HG03571 (cell line): ENCODE data around the gene TSPAN3.

ENCODE experiments used
- ATAC-seq: cut with Tn5 transposase; IDR thresholded peaks from one replicate; pipeline ENCODE4 v1.9.1; 2021; ENCODE audit not compliant: unreplicated experiment

The TSPAN3 gene

GRCh38 chr15:77070495-77071304 is at the start of gene TSPAN3:
Gene TSPAN3, minus strand, starts transcription at chr15:77071109. Its CDS starts 155 bp downstream, at chr15:77070954.
- peak; percentile 88 for ATAC-seq

- ATAC-seq = no peak
Observed at GRCh38 chr15:77120576-77120975, 49.7 kb upstream of the TSPAN3 start.

- no peak for ATAC-seq
Observed at GRCh38 chr15:77119446-77119845, 48.5 kb upstream of the TSPAN3 start.

- no peak for ATAC-seq
Observed at GRCh38 chr15:77118882-77119321, 48.0 kb upstream of the TSPAN3 start.

GRCh38 chr15:77115179-77115578 is 44.3 kb upstream of the TSPAN3 start:
- no peak for ATAC-seq

- ATAC-seq = no peak
Observed at GRCh38 chr15:77112838-77113504, 42.1 kb upstream of the TSPAN3 start.

GRCh38 chr15:77111789-77112188 is 40.9 kb upstream of the TSPAN3 start:
- no peak for ATAC-seq

- ATAC-seq = no peak
Observed at GRCh38 chr15:77107531-77108355, 36.8 kb upstream of the TSPAN3 start.

- no peak for ATAC-seq
Observed at GRCh38 chr15:77107068-77107467, 36.2 kb upstream of the TSPAN3 start.

- no peak for ATAC-seq
Observed at GRCh38 chr15:77104155-77104554, 33.2 kb upstream of the TSPAN3 start.

GRCh38 chr15:77099741-77100463 is 29.0 kb upstream of the TSPAN3 start:
- ATAC-seq = no peak

GRCh38 chr15:77098572-77098971 is 27.7 kb upstream of the TSPAN3 start:
- no peak for ATAC-seq

GRCh38 chr15:77097921-77098320 is 27.0 kb upstream of the TSPAN3 start:
- no peak for ATAC-seq

GRCh38 chr15:77097248-77097721 is 26.4 kb upstream of the TSPAN3 start:
- ATAC-seq = no peak

GRCh38 chr15:77096541-77096940 is 25.6 kb upstream of the TSPAN3 start:
- ATAC-seq = no peak

GRCh38 chr15:77096138-77096537 is 25.2 kb upstream of the TSPAN3 start:
- no peak for ATAC-seq

- no peak for ATAC-seq
Observed at GRCh38 chr15:77094397-77095030, 23.6 kb upstream of the TSPAN3 start.

- no peak for ATAC-seq
Observed at GRCh38 chr15:77093436-77093835, 22.5 kb upstream of the TSPAN3 start.

GRCh38 chr15:77091097-77091496 is 20.2 kb upstream of the TSPAN3 start:
- ATAC-seq = no peak

- no peak for ATAC-seq
Observed at GRCh38 chr15:77087213-77087612, 16.3 kb upstream of the TSPAN3 start.
